HEK293 (cell line): ENCODE measurements around the gene ACTL9.
"Not testable (repeated sequence)": the region's sequence is repeated elsewhere in the genome, so short reads cannot be mapped to it uniquely, and the experiment has no call there.

ENCODE experiments used
- CTCF ChIA-PET: fragments of 350-600 bp; formaldehyde crosslinking; extraction: SDS; loops from one replicate; lab custom pipeline; 2021; ENCODE audit warnings: antibody characterized with exemption; lab: Yijun Ruan, JAX
- POLR2A ChIA-PET: fragments of 300-600 bp; formaldehyde crosslinking; extraction: SDS; loops from one replicate; lab custom pipeline; 2020; ENCODE audit warnings: antibody characterized with exemption, inconsistent platforms; lab: Yijun Ruan, JAX
- H3K27ac ChIP-seq: fragments of 200-500 bp; sonication (Bioruptor generic); 2 replicates; pipeline ENCODE4 v1.5.1; 2014; ENCODE audit warnings: low read depth, low read length, control low read depth, inconsistent platforms; ENCODE audit errors: extremely low read depth
- H3K36me3 ChIP-seq, 2 experiments: fragments of 200-500 bp in 1 of 2; sonication (Bioruptor generic) in 1 of 2; 1 replicate in 1 of 2; 2 replicates in 1 of 2; pipeline ENCODE4 v1.5.1; 2014 to 2017; ENCODE audit warnings: inconsistent platforms in 2 of 2, low read length in 2 of 2; ENCODE audit not compliant: control insufficient read depth in 2 of 2, insufficient read depth in 1 of 2
- H3K4me1 ChIP-seq: fragments of 200-500 bp; sonication (Bioruptor generic); 2 replicates; pipeline ENCODE4 v1.5.1; 2014; ENCODE audit warnings: mild to moderate bottlenecking, low read length, inconsistent platforms; ENCODE audit not compliant: control insufficient read depth, insufficient read depth
- H3K4me3 ChIP-seq: 2 replicates; pipeline ENCODE4 v1.5.1; 2011; ENCODE audit warnings: low read depth, mild to moderate bottlenecking, control low read depth, low read length, moderate library complexity
- H3K9me3 ChIP-seq: fragments of 200-500 bp; sonication (Bioruptor generic); 2 replicates; pipeline ENCODE4 v1.5.1; 2014; ENCODE audit warnings: low read depth, low read length, inconsistent platforms; ENCODE audit not compliant: control insufficient read depth, insufficient read depth
- EGR2 ChIP-seq: fragments of 450-650 bp; formaldehyde crosslinking; IDR thresholded peaks from 2 replicates; pipeline ENCODE4 v1.5.1; 2016; ENCODE audit warnings: low read depth, missing biosample characterization, missing genetic modification characterization
- GLI2 ChIP-seq: fragments of 450-650 bp; formaldehyde crosslinking; IDR thresholded peaks from 2 replicates; pipeline ENCODE4; 2017; ENCODE audit warnings: missing biosample characterization, missing genetic modification characterization, low read depth, borderline replicate concordance
- KLF1 ChIP-seq: fragments of 450-650 bp; formaldehyde crosslinking; IDR thresholded peaks from 2 replicates; pipeline ENCODE4 v1.5.1; 2016; ENCODE audit warnings: missing biosample characterization, missing genetic modification characterization
- PRDM4 ChIP-seq: fragments of 450-650 bp; formaldehyde crosslinking; IDR thresholded peaks from 2 replicates; pipeline ENCODE4 v1.5.1; 2017; ENCODE audit warnings: missing biosample characterization, missing genetic modification characterization
- SETDB1 ChIP-seq: IDR thresholded peaks from one replicate; pipeline ENCODE4 v1.6.1; 2017; ENCODE audit warnings: mild to moderate bottlenecking, low read length, moderate library complexity, mixed read lengths; ENCODE audit not compliant: insufficient read length
- SP2 ChIP-seq: fragments of 450-650 bp; formaldehyde crosslinking; IDR thresholded peaks from 2 replicates; pipeline ENCODE4 v1.5.1; 2016; ENCODE audit warnings: missing biosample characterization, missing genetic modification characterization
- ZBTB10 ChIP-seq: fragments of 450-650 bp; formaldehyde crosslinking; IDR thresholded peaks from 2 replicates; pipeline ENCODE4 v1.5.1; 2016; ENCODE audit warnings: missing biosample characterization, missing genetic modification characterization
- ZBTB26 ChIP-seq: fragments of 450-650 bp; formaldehyde crosslinking; optimal IDR thresholded peaks from 2 replicates; pipeline ENCODE3; 2016; ENCODE audit warnings: missing biosample characterization, mild to moderate bottlenecking, missing genetic modification characterization
- ZFHX2 ChIP-seq: fragments of 450-650 bp; formaldehyde crosslinking; conservative IDR thresholded peaks from 2 replicates; pipeline ENCODE4 v1.5.1; 2016; ENCODE audit warnings: missing biosample characterization, missing genetic modification characterization
- ZFP69B ChIP-seq: fragments of 450-650 bp; formaldehyde crosslinking; IDR thresholded peaks from 2 replicates; pipeline ENCODE4 v1.5.1; 2016; ENCODE audit warnings: missing biosample characterization, missing genetic modification characterization
- ZIC2 ChIP-seq: fragments of 450-650 bp; formaldehyde crosslinking; IDR thresholded peaks from 2 replicates; pipeline ENCODE4 v1.5.1; 2016; ENCODE audit warnings: missing biosample characterization, missing genetic modification characterization
- ZNF157 ChIP-seq: fragments of 450-650 bp; formaldehyde crosslinking; IDR thresholded peaks from 2 replicates; pipeline ENCODE4 v1.5.1; 2016; ENCODE audit warnings: missing biosample characterization, missing genetic modification characterization
- ZNF175 ChIP-seq: fragments of 450-650 bp; formaldehyde crosslinking; IDR thresholded peaks from 2 replicates; pipeline ENCODE4 v1.5.1; 2016; ENCODE audit warnings: missing biosample characterization, missing genetic modification characterization
- ZNF239 ChIP-seq: fragments of 450-650 bp; formaldehyde crosslinking; IDR thresholded peaks from 2 replicates; pipeline ENCODE4 v1.5.1; 2016; ENCODE audit warnings: missing biosample characterization, missing genetic modification characterization
- ZNF24 ChIP-seq: fragments of 450-650 bp; formaldehyde crosslinking; IDR thresholded peaks from 2 replicates; pipeline ENCODE4 v1.5.1; 2016; ENCODE audit warnings: missing biosample characterization, missing genetic modification characterization
- ZNF266 ChIP-seq: fragments of 450-650 bp; formaldehyde crosslinking; IDR thresholded peaks from 2 replicates; pipeline ENCODE4 v1.5.1; 2016; ENCODE audit warnings: missing biosample characterization, missing genetic modification characterization, low read depth
- ZNF274 ChIP-seq, 2 experiments: fragments of 200-500 bp in 1 of 2; fragments of 450-650 bp in 1 of 2; sonication (Bioruptor generic) in 1 of 2; formaldehyde crosslinking in 1 of 2; IDR thresholded peaks; 2 replicates each; pipeline versions ENCODE4 v1.5.1 to v1.6.1; 2014 to 2016; ENCODE audit warnings: borderline replicate concordance in 1 of 2, inconsistent platforms in 1 of 2, low read length in 1 of 2, missing biosample characterization in 1 of 2, missing genetic modification characterization in 1 of 2
- ZNF610 ChIP-seq: fragments of 450-650 bp; formaldehyde crosslinking; IDR thresholded peaks from 2 replicates; pipeline ENCODE4 v1.5.1; 2016; ENCODE audit warnings: missing biosample characterization, missing genetic modification characterization, borderline replicate concordance
- ZNF623 ChIP-seq: fragments of 450-650 bp; formaldehyde crosslinking; IDR thresholded peaks from 2 replicates; pipeline ENCODE4 v1.5.1; 2016; ENCODE audit warnings: missing biosample characterization, missing genetic modification characterization
- ZNF629 ChIP-seq: fragments of 450-650 bp; formaldehyde crosslinking; IDR thresholded peaks from 2 replicates; pipeline ENCODE4 v1.5.1; 2017; ENCODE audit warnings: missing biosample characterization, missing genetic modification characterization
- ZNF658 ChIP-seq: fragments of 450-650 bp; formaldehyde crosslinking; IDR thresholded peaks from 2 replicates; pipeline ENCODE4; 2016; ENCODE audit warnings: missing biosample characterization, missing genetic modification characterization
- ZNF76 ChIP-seq: fragments of 450-650 bp; formaldehyde crosslinking; IDR thresholded peaks from 2 replicates; pipeline ENCODE4; 2016; ENCODE audit warnings: low read depth, missing biosample characterization, missing genetic modification characterization, borderline replicate concordance
- ZNF791 ChIP-seq: fragments of 450-650 bp; formaldehyde crosslinking; IDR thresholded peaks from 2 replicates; pipeline ENCODE4 v1.5.1; 2016; ENCODE audit warnings: missing biosample characterization, missing genetic modification characterization
- ZNF792 ChIP-seq: fragments of 450-650 bp; formaldehyde crosslinking; IDR thresholded peaks from 2 replicates; pipeline ENCODE4 v1.5.1; 2016; ENCODE audit warnings: missing biosample characterization, missing genetic modification characterization

ACTL9 gene

GRCh38 chr19:8705304-8705703 lies 6.7 kb upstream of the ACTL9 start:
- POLR2A ChIA-PET, CTCF ChIA-PET, H3K9me3 ChIP-seq, H3K4me3 ChIP-seq, H3K36me3 ChIP-seq, H3K27ac ChIP-seq, H3K4me1 ChIP-seq: not testable (repeated sequence)
- TF ChIP-seq ZNF629 (tag by site-specific recombination), result 0 out of 2 replicates have a peak, but pooled peaks have one; percentile 23

GRCh38 chr19:8703223-8703622 lies 4.6 kb upstream of the ACTL9 start:
- TF ChIP-seq ZNF76 (tag by site-specific recombination), result no peak
- TF ChIP-seq PRDM4, result no peak
- TF ChIP-seq ZIC2, result no peak
- TF ChIP-seq ZNF658, result no peak
- TF ChIP-seq ZNF239 (tag by site-specific recombination), result no peak
- no peak for TF ChIP-seq ZNF24 (tag by site-specific recombination)
- TF ChIP-seq ZNF792, result no peak
- TF ChIP-seq ZNF274 (IDR thresholded peaks at IDR 0.05; ENCODE audit: low read length), result no peak
- TF ChIP-seq ZNF274 (tag by site-specific recombination; IDR thresholded peaks at IDR 0.05; ENCODE audit: borderline replicate concordance), result no peak
- TF ChIP-seq ZNF623 (tag by site-specific recombination), result no peak
- no peak for TF ChIP-seq ZFP69B (tag by site-specific recombination)
- TF ChIP-seq ZNF157, result no peak
- TF ChIP-seq SETDB1, result no peak
- TF ChIP-seq ZNF266, result no peak
- H3K9me3 ChIP-seq, result no peaks in the 10 kb centered on the region
- CTCF ChIA-PET, result interaction anchor here (0.9 kb wide), 1 partner anchor 9 kb away, joined by 5 read pairs; no protein-coding TSS in a partner anchor

GRCh38 chr19:8702350-8702749 lies 3.8 kb upstream of the ACTL9 start:
- H3K4me3 ChIP-seq, result no peak overlapping the region
- peak; percentile 73 for TF ChIP-seq EGR2 (tag by site-specific recombination)
- peak; percentile 56; the same call in 1 of the 2 replicates for TF ChIP-seq ZFHX2 (tag by site-specific recombination)
- TF ChIP-seq ZNF76 (tag by site-specific recombination), result no peak
- TF ChIP-seq, all 188 proteins: peak for 2
- ChIA-PET POLR2A (no interaction called here), CTCF (no interaction called here)
- Histone ChIP-seq H3K36me3 (no peaks in the 10 kb centered on the region), H3K4me1 (no peaks in the 10 kb centered on the region), H3K27ac (no peak overlapping the region), H3K9me3 (no peaks in the 10 kb centered on the region)

More at GRCh38 chr19:8703223-8703622, 4.6 kb upstream of the ACTL9 start:
- Histone ChIP-seq H3K4me1 (no peaks in the 10 kb centered on the region), H3K4me3 (no peak overlapping the region), H3K27ac (no peak overlapping the region), H3K36me3 (no peaks in the 10 kb centered on the region)
- POLR2A ChIA-PET, result no interaction called here

GRCh38 chr19:8700956-8701355 lies 2.4 kb upstream of the ACTL9 start:
- no peak overlapping the region for H3K4me3 ChIP-seq
- H3K9me3 ChIP-seq, result no peaks in the 10 kb centered on the region
- no peaks in the 10 kb centered on the region for H3K36me3 ChIP-seq
- CTCF ChIA-PET, result interaction anchor here (0.8 kb wide), 1 partner anchor 10 kb away, joined by 3 read pairs; no protein-coding TSS in a partner anchor
- POLR2A ChIA-PET, result no interaction called here
- H3K4me1 ChIP-seq, result no peaks in the 10 kb centered on the region
- H3K27ac ChIP-seq, result no peak overlapping the region
- TF ChIP-seq ZNF175 (tag by site-specific recombination) (no peak), ZBTB10 (tag by site-specific recombination) (no peak), KLF1 (tag by site-specific recombination) (no peak), SP2 (tag by site-specific recombination) (no peak), GLI2 (tag by site-specific recombination) (no peak), ZNF610 (tag by site-specific recombination) (no peak), ZBTB26 (no peak), ZNF791 (tag by site-specific recombination) (no peak)
